ENCODE data around the gene ADAMTS20.
A peak's percentile ranks its signal among the peaks of the same experiment; 100 is the strongest.

ADAMTS20 gene

DNA sequence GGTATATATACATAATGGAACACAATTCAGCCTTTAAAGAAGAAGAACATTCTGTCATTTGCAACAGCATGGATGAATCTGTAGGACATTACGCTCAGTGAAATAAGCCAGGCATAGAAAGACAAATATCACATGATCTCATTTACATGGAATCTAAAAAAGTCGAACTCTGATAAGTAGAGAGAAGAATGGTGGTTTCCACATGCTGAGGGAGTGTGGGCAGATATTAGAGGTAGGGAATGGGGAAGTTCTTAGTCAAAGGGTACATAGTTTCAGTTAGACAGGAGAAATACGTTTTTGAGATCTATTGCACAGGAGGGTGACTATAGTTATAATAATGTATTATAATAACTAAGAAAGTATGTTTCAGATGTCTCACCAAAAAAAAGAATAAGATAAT, 71.4 kb downstream of the ADAMTS20 start:
- no peak for DNase-seq (ENCODE audit: low read depth in 2 of 2)

DNA sequence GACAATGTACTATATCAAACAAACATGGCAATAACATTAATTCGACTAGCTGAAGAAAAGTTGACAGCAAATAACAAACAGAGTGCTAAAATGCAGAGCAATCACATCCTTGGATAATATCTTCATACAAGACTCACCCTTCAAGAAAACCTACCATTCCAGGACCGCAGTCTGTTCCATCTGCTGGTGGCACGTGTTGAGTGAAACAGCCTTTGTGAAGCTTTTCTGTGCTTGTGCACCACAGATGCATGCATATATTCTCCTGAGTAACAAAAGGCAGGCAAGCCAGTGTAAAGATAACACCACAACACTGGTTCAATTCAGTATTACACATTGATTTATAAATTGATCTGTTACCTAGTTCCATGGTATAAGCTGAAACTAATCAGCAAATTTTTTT, 89.3 kb downstream of the ADAMTS20 start:
- no peak for DNase-seq (ENCODE audit: low read depth in 2 of 2)

DNA sequence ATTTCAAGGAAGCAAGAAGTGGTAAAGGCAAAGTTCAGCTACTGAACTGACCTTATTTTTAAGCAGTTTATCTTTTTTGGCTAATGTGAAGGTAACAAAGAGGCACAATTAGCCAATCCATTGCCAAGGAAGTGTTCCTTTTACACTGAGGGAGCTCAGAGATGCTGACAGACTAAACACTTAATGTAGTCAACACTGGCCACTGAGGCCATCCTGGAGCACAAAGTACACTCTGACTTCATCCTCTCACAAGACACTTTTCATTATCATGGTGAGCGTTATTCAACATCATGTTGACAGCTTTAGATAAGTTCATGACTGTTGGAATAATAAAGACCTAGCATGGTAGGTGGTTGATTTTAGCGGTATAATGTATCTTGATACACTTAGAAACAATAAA, 89.9 kb downstream of the ADAMTS20 start:
- no peak for DNase-seq (ENCODE audit: low read depth in 2 of 2)

GRCh38 chr12:43459285-43459684, 92.7 kb downstream of the ADAMTS20 start:
- no peak for DNase-seq (ENCODE audit: low read depth in 2 of 2)

GRCh38 chr12:43453761-43454160, 98.2 kb downstream of the ADAMTS20 start:
- DNase-seq (ENCODE audit: low read depth in 2 of 2), result no peak

- peak; percentile 34 to 45 for DNase-seq (ENCODE audit: low read depth in 2 of 2)
These were observed 107.0 kb downstream of the ADAMTS20 start for GRCh38 chr12:43444940-43445564.

- DNase-seq (ENCODE audit: low read depth in 2 of 2), result no peak
These were observed 115.4 kb downstream of the ADAMTS20 start for GRCh38 chr12:43436597-43436996.

DNA sequence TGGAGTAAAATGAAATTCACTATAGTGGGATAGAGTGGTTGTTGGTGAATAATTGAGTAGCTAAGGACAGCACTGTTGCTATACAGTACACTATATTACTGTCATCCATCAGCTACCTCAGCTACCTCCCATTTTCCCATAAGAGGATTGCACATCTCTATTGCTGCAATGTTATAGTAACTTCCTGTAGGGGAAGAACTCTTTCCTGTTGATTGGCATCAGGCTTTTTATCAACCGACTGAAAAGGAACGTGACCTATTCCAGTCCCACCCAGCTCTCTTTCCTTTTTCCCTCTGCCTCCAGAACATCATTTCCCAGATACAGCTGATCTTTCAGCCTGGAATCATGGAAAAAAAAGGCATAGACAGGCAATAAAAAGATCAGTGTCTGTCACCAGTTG, 117.4 kb downstream of the ADAMTS20 start:
- DNase-seq (ENCODE audit: low read depth in 2 of 2), result no peak

DNA sequence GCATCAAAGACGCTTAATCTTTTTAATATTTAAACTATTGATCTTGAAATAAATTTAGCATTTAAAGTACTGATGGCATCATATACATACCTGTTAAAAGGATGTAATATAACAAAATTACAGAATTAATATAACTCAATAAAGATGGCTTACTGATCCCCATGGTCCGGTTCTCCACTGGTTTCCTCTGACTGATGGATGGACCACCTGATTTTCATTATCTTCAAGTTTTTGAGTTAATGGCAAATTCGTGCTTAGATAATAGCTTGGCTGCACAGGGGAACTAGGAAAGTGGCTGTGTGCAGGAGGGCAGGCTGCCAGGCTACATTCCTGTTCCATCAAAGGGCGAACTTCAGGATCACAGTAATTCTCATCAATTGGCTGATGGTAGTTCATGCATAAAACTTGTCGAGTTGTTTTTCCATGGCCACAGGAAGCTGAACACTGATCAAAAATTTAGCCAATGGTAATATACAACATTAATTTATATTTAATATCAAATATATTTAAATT, 123.9 kb downstream of the ADAMTS20 start:
- DNase-seq (ENCODE audit: low read depth in 2 of 2), result no peak

GRCh38 chr12:43425361-43425760, 126.6 kb downstream of the ADAMTS20 start:
- DNase-seq (ENCODE audit: low read depth in 2 of 2), result no peak

DNA sequence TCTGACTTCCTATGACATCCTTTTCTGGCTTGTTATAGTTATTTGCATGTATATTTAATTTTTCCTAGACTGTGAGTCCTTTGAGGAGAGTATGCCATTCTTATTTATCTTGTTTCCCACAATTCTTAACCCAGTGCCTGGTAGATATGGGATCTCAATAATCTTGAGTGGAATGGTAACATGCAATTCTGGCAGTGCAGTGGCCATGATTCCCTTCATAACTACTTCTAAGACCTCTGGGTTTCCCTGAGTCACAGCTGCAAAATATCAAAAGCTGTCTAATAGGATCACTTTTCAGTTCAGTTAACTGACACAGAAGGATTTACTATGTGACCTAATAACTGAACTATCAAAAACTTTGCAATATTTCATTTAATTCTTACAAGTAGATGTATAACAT, 135.0 kb downstream of the ADAMTS20 start:
- no peak for DNase-seq (ENCODE audit: low read depth in 2 of 2)

GRCh38 chr12:43407816-43408645, 144.0 kb downstream of the ADAMTS20 start:
- no peak for DNase-seq (ENCODE audit: low read depth in 2 of 2)

- DNase-seq (ENCODE audit: low read depth in 2 of 2), result no peak
These were observed 145.2 kb downstream of the ADAMTS20 start for GRCh38 chr12:43406801-43407200.

- no peak for DNase-seq (ENCODE audit: low read depth in 2 of 2)
These were observed 149.6 kb downstream of the ADAMTS20 start for GRCh38 chr12:43402436-43402835.

GRCh38 chr12:43401096-43401495, 150.9 kb downstream of the ADAMTS20 start:
- DNase-seq (ENCODE audit: low read depth in 2 of 2), result no peak

- DNase-seq (ENCODE audit: low read depth in 2 of 2), result no peak
These were observed 155.3 kb downstream of the ADAMTS20 start for GRCh38 chr12:43396671-43397070.

- no peak for DNase-seq (ENCODE audit: low read depth in 2 of 2)
These were observed 159.9 kb downstream of the ADAMTS20 start for GRCh38 chr12:43392116-43392515.

DNA sequence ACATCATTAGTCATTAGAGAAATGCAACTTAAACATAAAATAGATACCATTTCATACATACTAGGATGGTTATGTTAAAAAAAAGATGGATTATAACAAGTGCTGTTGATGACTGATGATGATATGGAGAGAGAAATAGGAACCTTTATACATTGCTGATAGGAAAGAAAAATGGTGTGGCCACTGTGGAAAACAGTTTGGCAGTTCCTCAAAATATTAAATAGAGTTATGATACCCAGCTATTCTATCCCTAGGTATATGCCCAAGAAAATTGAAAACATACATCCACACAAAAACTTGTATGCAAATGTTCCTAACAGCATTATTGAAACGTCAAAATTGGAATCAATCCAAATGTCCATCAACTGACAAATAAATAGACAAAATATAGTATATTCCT, 170.1 kb downstream of the ADAMTS20 start:
- DNase-seq (ENCODE audit: low read depth in 2 of 2), result no peak

GRCh38 chr12:43378448-43378847, 173.6 kb downstream of the ADAMTS20 start:
- no peak for DNase-seq (ENCODE audit: low read depth in 2 of 2)

DNA sequence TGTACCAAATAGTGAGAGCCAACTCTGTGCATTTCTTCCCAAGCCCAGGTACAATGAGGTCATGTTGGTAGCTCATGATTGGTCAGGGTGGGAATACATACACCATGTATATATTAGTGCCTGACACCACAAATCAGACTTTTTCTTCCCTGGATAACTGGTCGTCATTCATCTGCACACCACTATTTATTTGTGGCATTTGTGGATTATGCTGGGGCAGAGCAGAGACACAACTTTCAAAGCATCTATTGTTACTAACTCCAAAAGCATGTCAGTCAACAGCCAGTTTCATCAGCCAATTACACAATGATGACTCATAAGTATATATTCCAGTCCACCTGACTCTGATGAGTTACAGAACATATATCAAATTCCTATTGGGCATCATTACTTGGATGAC, 181.7 kb downstream of the ADAMTS20 start:
- DNase-seq (ENCODE audit: low read depth in 2 of 2), result no peak

DNA sequence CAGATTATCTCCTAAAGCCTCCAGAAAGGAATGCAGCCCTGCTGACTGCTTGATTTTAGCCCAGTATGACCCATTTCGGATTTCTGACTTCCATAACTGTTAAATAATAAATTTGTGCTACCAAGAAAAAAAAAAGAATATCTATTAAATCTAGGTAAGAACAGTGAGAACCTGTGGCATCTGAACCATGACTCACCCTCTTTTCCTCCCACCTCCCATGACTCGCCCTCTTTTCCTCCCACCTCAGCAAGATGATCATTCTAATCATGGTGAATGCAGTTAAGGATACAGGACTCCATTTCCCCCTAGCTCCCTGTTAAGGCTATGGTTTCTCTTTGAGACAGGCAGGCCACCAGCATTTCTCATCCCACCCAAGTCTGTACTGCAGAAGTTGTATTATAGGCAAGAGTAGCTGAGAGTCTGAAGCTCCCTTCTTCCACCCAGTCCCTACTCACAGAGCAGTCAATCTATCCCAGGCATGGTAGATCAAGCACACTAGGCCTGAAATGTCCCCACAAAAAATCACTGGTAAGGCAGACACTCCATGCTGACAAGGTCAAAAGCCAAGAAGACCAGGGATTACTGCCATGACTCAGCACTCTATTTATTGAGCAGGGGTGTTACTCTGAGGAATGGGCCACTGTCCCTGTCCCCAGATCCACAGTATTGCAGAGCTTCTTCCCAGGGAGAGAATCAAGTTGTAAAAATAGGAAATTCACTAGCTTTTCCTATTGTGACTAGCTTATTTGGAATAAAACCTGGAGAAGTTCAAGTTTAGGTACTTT, 188.9 kb downstream of the ADAMTS20 start:
- DNase-seq (ENCODE audit: low read depth in 2 of 2), result no peak

DNA sequence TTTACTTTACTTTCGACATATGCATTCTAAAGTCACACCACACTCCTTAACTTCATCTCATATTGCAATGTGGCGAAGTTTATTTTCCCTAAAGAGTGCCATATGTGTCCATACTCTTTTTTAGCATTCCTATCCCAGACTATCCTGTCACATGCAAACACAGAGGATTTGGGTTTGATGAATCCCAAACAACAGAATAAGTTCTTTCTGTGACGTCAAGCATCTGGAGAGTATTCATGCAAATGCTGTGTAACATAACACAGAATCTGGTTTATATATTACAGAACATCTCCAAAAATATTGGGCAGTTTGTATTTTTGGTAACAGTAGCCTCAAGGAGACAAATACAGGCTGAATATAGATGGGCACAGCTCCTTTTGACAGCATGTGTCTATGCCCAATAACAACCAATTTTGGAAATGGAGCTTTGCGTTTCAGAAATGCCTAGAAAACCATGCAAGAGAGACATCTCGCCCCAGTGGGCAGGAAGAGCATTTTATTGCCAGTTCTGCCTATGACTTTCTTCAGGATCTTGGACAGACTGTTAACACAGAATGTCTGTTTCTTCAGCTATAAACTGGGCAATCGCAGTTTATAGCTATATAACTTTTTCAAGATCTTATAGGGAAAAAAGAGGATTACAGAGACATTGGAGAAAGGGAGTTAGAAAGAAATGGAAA, 190.8 kb downstream of the ADAMTS20 start:
- no peak for DNase-seq (ENCODE audit: low read depth in 2 of 2)
